H1 (cell line): ENCODE results near the gene ERVV-1. TPM values are rescaled to one million over a fixed set of nuclear protein-coding genes. Genes with fewer than 3 reads are reported as not detected.

Source experiments
- CTCF ChIA-PET: fragments of 300-600 bp; sonication (Branson Sonifier 250); formaldehyde crosslinking; loops from one replicate; lab custom pipeline; 2021; ENCODE audit not compliant: partially characterized antibody; lab: Charles Lee
- POLR2A ChIA-PET: fragments of 300-600 bp; sonication (Branson Sonifier 250); formaldehyde crosslinking; loops from one replicate; lab custom pipeline; 2021; ENCODE audit warnings: inconsistent platforms; ENCODE audit not compliant: partially characterized antibody; lab: Charles Lee
- DNase-seq, 2 experiments: peaks; one replicate each; pipeline versions ENCODE4 v3.0.0 to v3.0.0-alpha.2; 2010 to 2022; ENCODE audit warnings: low spot score in 2 of 2, low read depth in 1 of 2, mixed read lengths in 1 of 2
- FAIRE-seq: peaks from 2 replicates; lab custom pipeline; 2011; peaks lifted over from hg19 to GRCh38; lab: Jason Lieb, UNC
- H2AFZ ChIP-seq: 2 replicates; pipeline ENCODE4 v1.8.1; 2012; ENCODE audit warnings: low read length, inconsistent platforms
- H2AK5ac ChIP-seq: 2 replicates; pipeline ENCODE4 v1.6.1; 2013; ENCODE audit warnings: low read depth, low read length
- H2BK120ac ChIP-seq: replicated peaks from 2 replicates; pipeline ENCODE3; 2013; ENCODE audit warnings: low read depth, low read length, inconsistent platforms
- H2BK12ac ChIP-seq: 2 replicates; pipeline ENCODE4 v1.6.1; 2013; ENCODE audit warnings: low read depth, low read length
- H2BK15ac ChIP-seq: 2 replicates; pipeline ENCODE4 v1.6.1; 2013; ENCODE audit warnings: low read length
- H2BK20ac ChIP-seq: 2 replicates; pipeline ENCODE4 v1.6.1; 2013; ENCODE audit warnings: low read length
- H2BK5ac ChIP-seq: 2 replicates; pipeline ENCODE4 v1.6.1; 2013; ENCODE audit warnings: low read depth, low read length
- H3K14ac ChIP-seq: 2 replicates; pipeline ENCODE4 v1.6.1; 2013; ENCODE audit warnings: inconsistent platforms; ENCODE audit not compliant: insufficient read length
- H3K18ac ChIP-seq: 2 replicates; pipeline ENCODE4 v1.6.1; 2013; ENCODE audit warnings: low read length; ENCODE audit errors: extremely low read depth
- H3K23ac ChIP-seq: 2 replicates; pipeline ENCODE4 v1.6.1; 2013; ENCODE audit warnings: inconsistent platforms; ENCODE audit not compliant: insufficient read length
- H3K23me2 ChIP-seq: 2 replicates; pipeline ENCODE4 v1.6.1; 2013; ENCODE audit warnings: low read depth, low read length
- H3K27ac ChIP-seq: 2 replicates; pipeline ENCODE4 v1.6.1; 2011; ENCODE audit warnings: low read depth, low read length, inconsistent platforms
- H3K27me3 ChIP-seq, 4 experiments: replicated peaks in 1 of 4; 1 replicate in 1 of 4; 2 replicates in 3 of 4; pipeline versions ENCODE4 v1.6.1 to v1.8.1; 2011 to 2013; ENCODE audit warnings: low read length in 3 of 4, mild to moderate bottlenecking in 3 of 4, inconsistent platforms in 2 of 4, mixed read lengths in 2 of 4, moderate library complexity in 1 of 4; ENCODE audit not compliant: control insufficient read depth in 3 of 4, insufficient read depth in 3 of 4; ENCODE audit errors: extremely low read depth in 1 of 4
- H3K36me3 ChIP-seq, 4 experiments: 2 replicates each; pipeline versions ENCODE4 v1.6.1 to v1.8.1; 2011 to 2013; ENCODE audit warnings: mild to moderate bottlenecking in 4 of 4, low read length in 3 of 4, moderate library complexity in 2 of 4, control low read depth in 1 of 4, inconsistent platforms in 1 of 4; ENCODE audit not compliant: insufficient read depth in 4 of 4, control insufficient read depth in 2 of 4
- H3K4ac ChIP-seq: replicated peaks from 2 replicates; pipeline ENCODE3; 2013; ENCODE audit warnings: low read length, low read depth, mixed read lengths, inconsistent platforms; ENCODE audit not compliant: insufficient read length
- H3K4me1 ChIP-seq, 4 experiments: replicated peaks in 1 of 4; 1 replicate in 1 of 4; 2 replicates in 3 of 4; pipeline versions ENCODE4 v1.6.1 to v1.8.1; 2011 to 2013; ENCODE audit warnings: low read length in 3 of 4, inconsistent platforms in 2 of 4, mixed read lengths in 1 of 4; ENCODE audit not compliant: insufficient read depth in 4 of 4, control insufficient read depth in 3 of 4
- H3K4me2 ChIP-seq, 2 experiments: 2 replicates each; pipeline versions ENCODE4 v1.6.1 to v1.8.1; 2011 to 2013; ENCODE audit warnings: low read depth in 2 of 2, low read length in 2 of 2, control low read depth in 1 of 2, inconsistent platforms in 1 of 2, mild to moderate bottlenecking in 1 of 2; ENCODE audit not compliant: insufficient read depth in 1 of 2
- H3K4me3 ChIP-seq, 4 experiments: fragments of 200-600, 300-600 bp in 1 of 4; sonication (generic), shearing (Covaris generic), sonication (Bioruptor Twin) in 1 of 4; 2 replicates each; pipeline versions ENCODE4 v1.5.1 to v1.8.1; 2011 to 2016; ENCODE audit warnings: low read length in 4 of 4, low read depth in 3 of 4, control low read depth in 2 of 4, inconsistent platforms in 2 of 4, mild to moderate bottlenecking in 2 of 4, mixed read lengths in 1 of 4, moderate library complexity in 1 of 4; ENCODE audit not compliant: insufficient read depth in 2 of 4; ENCODE audit errors: extremely low read depth in 1 of 4
- H3K56ac ChIP-seq: replicated peaks from 2 replicates; pipeline ENCODE3; 2013; ENCODE audit warnings: low read depth, mild to moderate bottlenecking, mixed read lengths, low read length, inconsistent platforms; ENCODE audit not compliant: insufficient read length
- H3K79me1 ChIP-seq: 2 replicates; pipeline ENCODE4 v1.6.1; 2013; ENCODE audit warnings: low read depth, low read length, control low read depth
- H3K79me2 ChIP-seq, 2 experiments: 2 replicates each; pipeline versions ENCODE4 v1.6.1 to v1.8.1; 2012 to 2013; ENCODE audit warnings: low read length in 2 of 2, mild to moderate bottlenecking in 2 of 2, inconsistent platforms in 1 of 2; ENCODE audit not compliant: insufficient read depth in 2 of 2, control insufficient read depth in 1 of 2
- H3K9ac ChIP-seq, 4 experiments: replicated peaks in 1 of 4; 1 replicate in 1 of 4; 2 replicates in 3 of 4; pipeline versions ENCODE4 v1.6.1 to v1.8.1; 2011 to 2013; ENCODE audit warnings: low read depth in 3 of 4, low read length in 3 of 4, control low read depth in 2 of 4, mild to moderate bottlenecking in 2 of 4, moderate library complexity in 2 of 4, inconsistent platforms in 1 of 4; ENCODE audit errors: extremely low read depth in 1 of 4
- H3K9me3 ChIP-seq, 2 experiments: 2 replicates each; pipeline versions ENCODE4 v1.6.1 to v1.8.1; 2012 to 2013; ENCODE audit warnings: mild to moderate bottlenecking in 2 of 2, moderate library complexity in 2 of 2, control low read depth in 1 of 2, inconsistent platforms in 1 of 2, low read depth in 1 of 2, low read length in 1 of 2, mixed read lengths in 1 of 2; ENCODE audit not compliant: insufficient read depth in 2 of 2
- H4K20me1 ChIP-seq, 2 experiments: replicated peaks in 1 of 2; 2 replicates each; pipeline versions ENCODE3 to v1.8.1; 2011 to 2013; ENCODE audit warnings: inconsistent platforms in 2 of 2, low read length in 2 of 2, mild to moderate bottlenecking in 1 of 2; ENCODE audit not compliant: insufficient read depth in 2 of 2, control insufficient read depth in 1 of 2
- H4K5ac ChIP-seq: 2 replicates; pipeline ENCODE4 v1.6.1; 2013; ENCODE audit warnings: low read length, low read depth, mixed read lengths, inconsistent platforms; ENCODE audit not compliant: insufficient read length
- H4K8ac ChIP-seq: 2 replicates; pipeline ENCODE4 v1.8.0; 2013; ENCODE audit warnings: mild to moderate bottlenecking, moderate library complexity, low read length, inconsistent platforms; ENCODE audit not compliant: insufficient read depth; ENCODE audit errors: extremely low read depth
- H4K91ac ChIP-seq: replicated peaks from 2 replicates; pipeline ENCODE3; 2013; ENCODE audit warnings: low read length, mixed read lengths, inconsistent platforms; ENCODE audit not compliant: insufficient read length
- JUND ChIP-seq: IDR thresholded peaks from 2 replicates; pipeline ENCODE4 v1.6.1; 2011; ENCODE audit warnings: mild to moderate bottlenecking, improper control_type of control experiment, low read length
- RNF2 ChIP-seq: fragments of 200-900, 300-1000 bp; sonication (generic); IDR thresholded peaks from 2 replicates; pipeline ENCODE4 v1.7.1; 2016; ENCODE audit warnings: borderline replicate concordance, low read depth, mild to moderate bottlenecking, antibody characterized with exemption, low read length; ENCODE audit not compliant: poor library complexity, severe bottlenecking; ENCODE audit errors: missing control alignments
- WGBS, 2 experiments: shearing (Covaris generic) in 1 of 2; methylation state at CpG; one replicate each; pipeline versions ENCODE4 v1.1.6 to v1.1.7; 2013 to 2015; ENCODE audit warnings: low lambda C conversion rate in 2 of 2, mixed read lengths in 2 of 2, inconsistent platforms in 1 of 2, low coverage in 1 of 2, missing lambda C conversion rate in 1 of 2; ENCODE audit not compliant: insufficient replicate concordance in 2 of 2, insufficient coverage in 1 of 2, insufficient read length in 1 of 2; ENCODE audit errors: extremely low coverage in 1 of 2, missing lambda C conversion rate in 1 of 2; 5-methylcytosine and 5-hydroxymethylcytosine counted together
- polyA plus RNA-seq, 7 experiments: library from polyadenylated mRNA; depleted of rRNA in 3 of 7; stranded (reverse) in 5 of 7; unstranded in 2 of 7; fragments of >200 nt in 5 of 7; fragments of 200-250 nt in 2 of 7; gene quantifications; 1 replicate in 5 of 7; 2 replicates in 1 of 7; 4 replicates in 1 of 7; pipeline versions ENCODE4 v1.2.1 to v1.2.3, GENCODE V29; 2011 to 2013; ENCODE audit warnings: missing spikeins in 2 of 7, mixed read lengths in 2 of 7
- total RNA-seq: library from RNA; stranded (reverse); fragmentation: NEBNext Ultra II Directional; extraction: Animal tissue kit (Norgen Biotek cat#: 25700); gene quantifications from 2 replicates; pipeline ENCODE4 v1.2.1, GENCODE V29; 2021
- TF ChIP-seq, protein P1 (sequence below): IDR thresholded peaks from 2 replicates; pipeline ENCODE4 v1.6.1; 2012; ENCODE audit warnings: low read length, inconsistent platforms
- TF ChIP-seq, protein P2 (sequence below): IDR thresholded peaks from 2 replicates; pipeline ENCODE4 v1.6.1; 2012; ENCODE audit warnings: inconsistent platforms
- TF ChIP-seq, protein P3 (sequence below): IDR thresholded peaks from 2 replicates; pipeline ENCODE4 v1.6.1; 2012; ENCODE audit warnings: inconsistent platforms

ERVV-1 gene
- total and polyA plus RNA-seq, 2 of the 8 experiments (the other 6 are each of a cell fraction or from before 2014, with no cell fraction given): not detected

DNA sequence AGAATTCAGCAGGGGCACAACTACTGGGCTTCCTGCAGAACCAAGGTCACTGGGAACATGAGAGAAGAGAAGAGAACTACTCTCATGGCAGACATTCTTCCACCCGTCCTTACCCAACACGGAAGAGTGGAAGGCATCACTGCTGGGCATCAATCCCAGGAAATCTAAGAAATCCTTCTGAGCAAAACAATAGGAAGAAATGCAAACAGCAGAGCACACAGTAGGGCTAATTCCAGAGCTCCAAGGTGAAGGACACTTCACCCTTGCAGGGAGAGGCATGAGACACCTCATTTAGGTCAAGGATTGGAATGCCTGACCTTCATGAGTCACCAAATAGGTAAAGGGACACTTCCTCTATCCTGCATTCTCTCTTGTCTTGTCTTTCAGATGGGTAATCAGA lies 33.7 kb downstream of the ERVV-1 start:
- Histone ChIP-seq H4K91ac (no peak overlapping the region), H4K20me1 (no peaks in the 10 kb centered on the region), H3K27ac (no peak overlapping the region), H2BK20ac (no peak overlapping the region), H2BK5ac (no peak overlapping the region), H2AFZ (no peak overlapping the region), H3K23ac (no peak overlapping the region), H3K9ac (no peak overlapping the region), H2BK120ac (no peak overlapping the region), H3K36me3 (no peaks in the 10 kb centered on the region), H3K79me2 (no peaks in the 10 kb centered on the region), H3K56ac (no peak overlapping the region), H3K14ac (no peak overlapping the region), H4K5ac (no peak overlapping the region), H3K27me3 (no peaks in the 10 kb centered on the region), H3K4me1 (no peaks in the 10 kb centered on the region), H3K18ac (no peak overlapping the region), H3K4me2 (no peak overlapping the region), H3K9me3 (peaks cover 8 to 18% of the 10 kb centered on the region in 2 experiments; a peak in 3 of 4 replicates), H2BK12ac (no peak overlapping the region), H2BK15ac (no peak overlapping the region), H4K8ac (no peak overlapping the region), H3K23me2 (no peaks in the 10 kb centered on the region), H3K79me1 (no peaks in the 10 kb centered on the region), H3K4me3 (no peak overlapping the region), H2AK5ac (no peak overlapping the region), H3K4ac (no peak overlapping the region)
- CTCF ChIA-PET: interaction anchor here (0.6 kb wide), 1 partner anchor 269 kb away, joined by 3 read pairs; no protein-coding TSS in a partner anchor
- DNase-seq (no peak), FAIRE-seq (no peak)
- WGBS, 2 experiments: 80% methylated on average over 1 of the region's 2 CpGs; no CpG with 5 or more reads in 1 of the 2 experiments
- TF ChIP-seq, protein P1, sequence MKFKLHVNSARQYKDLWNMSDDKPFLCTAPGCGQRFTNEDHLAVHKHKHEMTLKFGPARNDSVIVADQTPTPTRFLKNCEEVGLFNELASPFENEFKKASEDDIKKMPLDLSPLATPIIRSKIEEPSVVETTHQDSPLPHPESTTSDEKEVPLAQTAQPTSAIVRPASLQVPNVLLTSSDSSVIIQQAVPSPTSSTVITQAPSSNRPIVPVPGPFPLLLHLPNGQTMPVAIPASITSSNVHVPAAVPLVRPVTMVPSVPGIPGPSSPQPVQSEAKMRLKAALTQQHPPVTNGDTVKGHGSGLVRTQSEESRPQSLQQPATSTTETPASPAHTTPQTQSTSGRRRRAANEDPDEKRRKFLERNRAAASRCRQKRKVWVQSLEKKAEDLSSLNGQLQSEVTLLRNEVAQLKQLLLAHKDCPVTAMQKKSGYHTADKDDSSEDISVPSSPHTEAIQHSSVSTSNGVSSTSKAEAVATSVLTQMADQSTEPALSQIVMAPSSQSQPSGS: no peak
- TF ChIP-seq JUND (no peak), RNF2 (no peak)
- TF ChIP-seq, protein P2, sequence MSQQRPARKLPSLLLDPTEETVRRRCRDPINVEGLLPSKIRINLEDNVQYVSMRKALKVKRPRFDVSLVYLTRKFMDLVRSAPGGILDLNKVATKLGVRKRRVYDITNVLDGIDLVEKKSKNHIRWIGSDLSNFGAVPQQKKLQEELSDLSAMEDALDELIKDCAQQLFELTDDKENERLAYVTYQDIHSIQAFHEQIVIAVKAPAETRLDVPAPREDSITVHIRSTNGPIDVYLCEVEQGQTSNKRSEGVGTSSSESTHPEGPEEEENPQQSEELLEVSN: no peak
- TF ChIP-seq, protein P3, sequence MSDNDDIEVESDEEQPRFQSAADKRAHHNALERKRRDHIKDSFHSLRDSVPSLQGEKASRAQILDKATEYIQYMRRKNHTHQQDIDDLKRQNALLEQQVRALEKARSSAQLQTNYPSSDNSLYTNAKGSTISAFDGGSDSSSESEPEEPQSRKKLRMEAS: no peak
- POLR2A ChIA-PET: no interaction called here
